Stimulated activated CD4-positive, alpha-beta T cell treated with anti-CD3 and anti-CD28 coated beads, Interleukin-15, amount 100 ng/mL, for 1 hour (primary cell): Measurements from ENCODE around the gene MAP2K5.
A peak's percentile ranks its signal among the peaks of the same experiment; 100 is the strongest.

Experiments used
- DNase-seq, 2 donors: peaks; one replicate each; pipeline ENCODE4 v3.0.0-alpha.2; 2020; ENCODE audit warnings: low read depth in 1 of 2, low spot score in 1 of 2

MAP2K5 gene

GRCh38 chr15:67746450-67746849 lies 203.9 kb downstream of the MAP2K5 start:
- no peak for DNase-seq

GRCh38 chr15:67747921-67748320 lies 205.4 kb downstream of the MAP2K5 start:
- no peak for DNase-seq

GRCh38 chr15:67750371-67750770 lies 207.9 kb downstream of the MAP2K5 start:
- no peak for DNase-seq

GRCh38 chr15:67753891-67754290 lies 211.4 kb downstream of the MAP2K5 start:
- no peak for DNase-seq

GRCh38 chr15:67755264-67755663 lies 212.8 kb downstream of the MAP2K5 start:
- no peak for DNase-seq

- no peak for DNase-seq
Observed at GRCh38 chr15:67755936-67756335, 213.4 kb downstream of the MAP2K5 start.

GRCh38 chr15:67758619-67759300 lies 216.3 kb downstream of the MAP2K5 start:
- no peak for DNase-seq

- DNase-seq = no peak
Observed at GRCh38 chr15:67760901-67761300, 218.4 kb downstream of the MAP2K5 start.

- no peak for DNase-seq
Observed at GRCh38 chr15:67761343-67761742, 218.8 kb downstream of the MAP2K5 start.

GRCh38 chr15:67762610-67763368 lies 220.3 kb downstream of the MAP2K5 start:
- DNase-seq = peak; percentile 2 to 38

- DNase-seq = no peak
Observed at GRCh38 chr15:67765701-67766100, 223.2 kb downstream of the MAP2K5 start.

- no peak for DNase-seq
Observed at GRCh38 chr15:67766968-67767367, 224.5 kb downstream of the MAP2K5 start.

- DNase-seq = no peak
Observed at GRCh38 chr15:67768313-67768977, 225.9 kb downstream of the MAP2K5 start.

- no peak for DNase-seq
Observed at GRCh38 chr15:67769497-67770357, 227.2 kb downstream of the MAP2K5 start.

- no peak for DNase-seq
Observed at GRCh38 chr15:67770358-67770628, 227.8 kb downstream of the MAP2K5 start.

GRCh38 chr15:67771189-67771800 lies 228.8 kb downstream of the MAP2K5 start:
- DNase-seq = no peak

- DNase-seq = no peak
Observed at GRCh38 chr15:67774626-67775025, 232.1 kb downstream of the MAP2K5 start.

- DNase-seq = no peak
Observed at GRCh38 chr15:67775250-67775649, 232.7 kb downstream of the MAP2K5 start.

- no peak for DNase-seq
Observed at GRCh38 chr15:67775998-67776397, 233.5 kb downstream of the MAP2K5 start.

- no peak for DNase-seq
Observed at GRCh38 chr15:67776600-67776999, 234.1 kb downstream of the MAP2K5 start.

GRCh38 chr15:67777071-67777470 lies 234.6 kb downstream of the MAP2K5 start:
- no peak for DNase-seq
